ENCODE measurements around the gene SPHKAP.
"Not testable (repeated sequence)": the region's sequence is repeated elsewhere in the genome, so short reads cannot be mapped to it uniquely, and the experiment has no call there.

SPHKAP gene, protein sequence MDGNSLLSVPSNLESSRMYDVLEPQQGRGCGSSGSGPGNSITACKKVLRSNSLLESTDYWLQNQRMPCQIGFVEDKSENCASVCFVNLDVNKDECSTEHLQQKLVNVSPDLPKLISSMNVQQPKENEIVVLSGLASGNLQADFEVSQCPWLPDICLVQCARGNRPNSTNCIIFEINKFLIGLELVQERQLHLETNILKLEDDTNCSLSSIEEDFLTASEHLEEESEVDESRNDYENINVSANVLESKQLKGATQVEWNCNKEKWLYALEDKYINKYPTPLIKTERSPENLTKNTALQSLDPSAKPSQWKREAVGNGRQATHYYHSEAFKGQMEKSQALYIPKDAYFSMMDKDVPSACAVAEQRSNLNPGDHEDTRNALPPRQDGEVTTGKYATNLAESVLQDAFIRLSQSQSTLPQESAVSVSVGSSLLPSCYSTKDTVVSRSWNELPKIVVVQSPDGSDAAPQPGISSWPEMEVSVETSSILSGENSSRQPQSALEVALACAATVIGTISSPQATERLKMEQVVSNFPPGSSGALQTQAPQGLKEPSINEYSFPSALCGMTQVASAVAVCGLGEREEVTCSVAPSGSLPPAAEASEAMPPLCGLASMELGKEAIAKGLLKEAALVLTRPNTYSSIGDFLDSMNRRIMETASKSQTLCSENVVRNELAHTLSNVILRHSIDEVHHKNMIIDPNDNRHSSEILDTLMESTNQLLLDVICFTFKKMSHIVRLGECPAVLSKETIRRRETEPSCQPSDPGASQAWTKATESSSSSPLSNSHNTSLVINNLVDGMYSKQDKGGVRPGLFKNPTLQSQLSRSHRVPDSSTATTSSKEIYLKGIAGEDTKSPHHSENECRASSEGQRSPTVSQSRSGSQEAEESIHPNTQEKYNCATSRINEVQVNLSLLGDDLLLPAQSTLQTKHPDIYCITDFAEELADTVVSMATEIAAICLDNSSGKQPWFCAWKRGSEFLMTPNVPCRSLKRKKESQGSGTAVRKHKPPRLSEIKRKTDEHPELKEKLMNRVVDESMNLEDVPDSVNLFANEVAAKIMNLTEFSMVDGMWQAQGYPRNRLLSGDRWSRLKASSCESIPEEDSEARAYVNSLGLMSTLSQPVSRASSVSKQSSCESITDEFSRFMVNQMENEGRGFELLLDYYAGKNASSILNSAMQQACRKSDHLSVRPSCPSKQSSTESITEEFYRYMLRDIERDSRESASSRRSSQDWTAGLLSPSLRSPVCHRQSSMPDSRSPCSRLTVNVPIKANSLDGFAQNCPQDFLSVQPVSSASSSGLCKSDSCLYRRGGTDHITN (N-terminal part only)

GRCh38 chr2:228181098-228182019 lies at the start of gene SPHKAP:
SPHKAP (minus strand) TSS chr2:228181687; CDS start chr2:228181598, 89 bp downstream.
- DNase-seq: no peak

- no peak for DNase-seq
These were observed 46.0 kb upstream of the SPHKAP start for GRCh38 chr2:228227466-228227865.

- DNase-seq: no peak
These were observed 42.9 kb upstream of the SPHKAP start for GRCh38 chr2:228224410-228224809.

DNA sequence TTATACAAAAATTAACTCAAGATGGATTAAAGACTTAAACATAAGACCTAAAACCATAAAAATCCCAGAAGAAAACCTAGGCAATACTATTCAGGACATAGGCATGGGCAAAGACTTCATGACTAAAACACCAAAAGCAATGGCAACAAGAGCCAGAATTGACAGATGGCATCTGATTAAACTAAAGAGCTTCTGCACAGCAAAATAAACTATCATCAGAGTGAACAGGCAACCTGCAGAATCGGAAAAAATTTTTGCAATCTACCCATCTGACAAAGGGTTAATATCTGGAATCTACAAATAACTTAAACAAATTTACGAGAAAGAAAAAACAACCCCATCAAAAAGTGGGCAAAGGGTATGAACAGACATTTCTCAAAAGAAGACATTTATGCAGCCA lies 37.1 kb upstream of the SPHKAP start:
- not testable (repeated sequence) for DNase-seq

DNA sequence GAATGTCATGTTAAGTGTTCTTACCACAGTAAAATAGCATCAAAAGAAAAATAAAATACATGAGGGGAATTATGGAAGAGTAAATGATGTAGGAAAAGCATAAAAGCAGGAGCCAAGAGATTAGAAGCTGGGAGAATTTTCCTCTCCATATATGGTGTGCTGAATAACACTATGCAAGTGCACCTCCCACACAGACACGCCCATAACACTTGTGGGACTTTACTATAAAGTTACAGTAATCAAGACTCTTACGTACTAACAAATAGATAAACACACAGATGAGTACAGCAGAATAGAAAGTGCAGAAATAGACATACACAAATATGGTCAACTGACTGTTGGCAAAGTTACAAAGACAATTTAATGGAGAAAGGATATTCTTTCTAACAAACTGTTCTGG lies 16.0 kb upstream of the SPHKAP start:
- no peak for DNase-seq

- peak; percentile 27 for DNase-seq
These were observed 1.0 kb downstream of the SPHKAP start for GRCh38 chr2:228180181-228181097.

DNA sequence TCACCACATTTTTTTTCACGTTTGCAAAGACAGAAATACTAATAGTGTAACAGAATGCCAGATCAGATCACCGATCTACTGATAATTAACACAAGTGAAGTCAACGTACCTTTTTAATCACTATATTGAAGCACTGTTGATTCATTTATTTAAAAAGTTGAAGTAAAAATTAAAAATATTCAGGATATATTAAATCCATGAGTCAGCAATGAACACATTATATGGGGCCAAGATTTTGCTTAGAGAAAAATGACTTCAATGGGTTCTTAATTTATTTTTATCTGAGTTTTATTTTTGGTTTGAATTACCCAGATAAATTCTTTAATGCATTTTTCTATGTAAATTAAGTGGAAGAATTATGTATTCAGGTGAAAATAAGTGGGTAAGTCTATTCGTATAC lies 14.2 kb downstream of the SPHKAP start:
- no peak for DNase-seq

DNA sequence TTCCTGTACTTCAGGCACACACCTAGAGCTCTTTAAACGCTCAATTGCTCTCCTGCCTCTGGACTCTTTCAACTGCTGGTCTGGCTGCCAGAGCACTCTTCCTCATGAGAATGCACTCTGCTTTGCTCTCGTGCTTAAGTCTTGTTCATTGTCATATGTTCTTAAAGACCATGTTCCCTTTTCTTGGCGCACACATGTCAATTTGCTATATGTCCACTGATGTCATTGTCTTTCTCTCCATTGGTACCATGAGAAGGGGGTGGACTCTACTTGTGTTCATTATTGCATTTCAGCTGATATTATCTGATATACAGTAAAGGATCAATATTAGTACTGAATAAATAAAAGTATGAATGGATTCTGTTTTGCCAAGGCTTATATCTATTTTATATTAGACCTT lies 16.8 kb downstream of the SPHKAP start:
- DNase-seq: no peak

DNA sequence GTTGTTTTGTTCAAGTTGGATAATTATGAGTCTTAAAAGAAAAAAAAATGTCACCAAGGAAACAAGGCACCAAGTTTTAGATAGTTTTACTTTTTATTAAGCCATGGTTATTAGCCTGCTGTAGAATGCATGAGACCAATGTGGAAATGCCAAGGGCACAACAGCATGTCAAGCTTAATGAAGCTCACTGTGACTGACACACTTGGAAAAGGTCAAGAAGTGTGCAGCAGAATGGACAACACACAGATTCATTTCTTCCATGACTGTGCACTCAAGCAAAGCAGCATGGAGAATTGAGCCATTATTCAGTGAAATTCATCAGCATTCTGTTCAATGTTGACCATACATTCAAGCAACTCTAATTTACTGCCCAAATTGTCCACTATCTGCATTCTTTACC lies 23.6 kb downstream of the SPHKAP start:
- no peak for DNase-seq

DNA sequence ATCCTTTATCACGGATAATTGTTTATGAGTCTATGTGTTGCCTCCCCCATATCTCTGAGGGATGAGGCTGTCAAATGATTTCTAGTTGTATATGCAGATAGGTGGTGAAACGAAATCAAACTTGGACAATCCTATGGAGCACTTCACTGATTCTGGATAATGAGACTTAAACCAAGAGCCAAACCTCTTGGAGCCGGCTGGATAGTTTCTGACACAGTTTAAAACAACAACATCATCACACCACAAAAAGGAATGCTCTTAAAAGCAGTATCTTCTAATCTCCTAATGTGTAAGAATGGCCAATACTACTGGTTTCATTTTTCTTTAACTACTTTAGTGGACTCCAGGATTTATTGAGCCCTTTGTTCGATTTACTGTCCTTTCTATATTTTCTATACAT lies 36.5 kb downstream of the SPHKAP start:
- no peak for DNase-seq

DNA sequence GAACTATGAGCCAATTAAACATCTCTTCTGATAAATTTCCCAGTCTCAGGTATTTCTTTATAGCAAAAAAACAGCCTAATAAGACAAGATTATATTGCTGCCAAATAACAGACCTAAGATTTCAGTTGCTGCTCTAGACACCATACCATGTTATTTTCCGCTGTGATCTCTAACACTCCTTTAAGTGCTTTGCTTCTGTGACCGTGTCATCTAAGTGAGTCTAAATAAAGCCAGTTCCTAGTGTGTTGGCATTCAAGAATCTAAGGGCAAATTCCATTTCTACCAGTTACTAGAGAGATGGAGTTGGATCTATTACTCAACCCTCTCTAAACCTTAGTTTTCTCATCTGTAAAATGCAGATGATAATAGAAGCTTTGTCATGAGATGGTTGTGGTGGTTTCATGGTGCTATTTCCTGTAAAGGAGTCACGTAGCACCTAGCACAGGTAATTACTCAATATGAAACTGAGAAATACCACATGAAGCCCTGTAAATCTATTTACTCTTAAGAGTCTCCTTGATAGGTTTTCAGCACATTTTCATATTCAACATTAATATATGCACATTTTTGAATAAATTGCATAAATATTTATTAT lies 40.5 kb downstream of the SPHKAP start:
- no peak for DNase-seq

DNA sequence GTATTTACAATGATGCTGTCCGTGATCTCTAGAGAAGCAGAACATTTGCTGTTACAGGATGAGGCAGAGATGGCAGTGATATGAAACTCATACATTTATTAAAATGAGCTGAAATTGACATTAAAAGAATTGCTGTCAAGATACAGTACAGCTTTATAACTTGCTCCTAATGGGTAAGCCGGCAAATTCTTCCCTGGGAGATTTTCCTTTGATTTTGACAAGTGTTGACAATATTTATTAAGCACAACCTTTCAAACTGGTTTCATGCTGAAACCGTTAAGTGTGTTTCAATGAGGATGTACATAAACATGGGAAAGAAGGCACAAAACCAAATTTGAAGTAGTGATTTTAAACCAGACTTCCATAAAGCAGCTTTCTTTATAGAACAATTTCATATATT lies 45.5 kb downstream of the SPHKAP start:
- DNase-seq: no peak

DNA sequence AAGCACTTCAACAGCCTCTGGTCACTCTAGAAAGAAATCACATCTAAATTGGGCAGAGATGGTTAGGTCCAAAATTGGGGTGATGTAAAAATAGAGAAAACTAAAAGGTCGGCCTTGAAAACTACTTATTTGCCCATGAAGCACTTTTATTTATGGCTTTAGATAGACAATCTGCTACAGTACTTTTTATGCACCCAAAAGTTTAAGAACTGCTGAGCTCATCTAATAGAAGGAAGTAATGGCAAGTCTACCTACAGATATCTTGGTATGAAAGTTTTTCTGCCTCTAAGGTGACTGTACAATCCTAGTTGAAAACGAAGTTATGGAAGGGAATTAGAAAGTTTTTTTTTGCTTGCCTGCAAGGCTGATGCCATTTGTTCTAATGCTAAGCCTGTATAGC lies 46.2 kb downstream of the SPHKAP start:
- no peak for DNase-seq

- no peak for DNase-seq
These were observed 49.7 kb downstream of the SPHKAP start for GRCh38 chr2:228131833-228132232.

DNA sequence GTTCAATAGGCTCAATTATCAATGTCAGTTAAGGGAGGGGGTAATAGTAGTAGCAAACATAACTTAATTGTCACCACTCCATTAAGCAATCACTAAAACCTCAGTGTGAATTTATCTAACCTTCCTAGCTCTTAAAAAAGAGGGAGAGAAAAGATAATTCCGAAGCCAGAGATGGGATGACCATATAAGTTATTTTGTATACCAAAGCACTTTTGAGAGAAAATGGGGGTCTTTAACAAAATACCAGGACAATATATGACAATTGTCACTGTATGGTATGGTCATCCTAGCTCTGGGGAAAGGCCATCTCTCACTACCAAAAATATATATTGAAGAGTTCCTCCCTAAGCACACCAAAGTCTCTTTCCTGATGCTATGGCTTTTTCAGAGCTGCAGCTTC lies 55.1 kb downstream of the SPHKAP start:
- DNase-seq: no peak

DNA sequence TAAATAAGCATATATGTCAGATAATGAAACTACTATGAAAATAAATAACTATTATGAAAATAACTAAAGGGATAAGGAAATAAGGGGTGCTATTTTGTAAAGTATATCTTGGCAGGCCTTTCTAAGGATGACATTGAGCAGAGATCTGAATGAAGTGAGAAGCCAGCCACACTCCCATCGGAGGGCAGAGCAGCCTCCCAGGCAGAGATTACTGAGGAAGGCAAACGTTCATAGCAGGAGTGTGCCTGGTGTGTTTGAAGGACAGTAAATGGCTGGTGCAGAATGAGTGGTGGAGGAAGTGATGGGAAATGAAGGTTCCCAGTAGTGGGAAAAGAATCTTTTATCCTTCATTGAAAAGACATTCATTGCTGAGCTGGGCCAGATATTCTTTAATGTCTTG lies 62.5 kb downstream of the SPHKAP start:
- no peak for DNase-seq

DNA sequence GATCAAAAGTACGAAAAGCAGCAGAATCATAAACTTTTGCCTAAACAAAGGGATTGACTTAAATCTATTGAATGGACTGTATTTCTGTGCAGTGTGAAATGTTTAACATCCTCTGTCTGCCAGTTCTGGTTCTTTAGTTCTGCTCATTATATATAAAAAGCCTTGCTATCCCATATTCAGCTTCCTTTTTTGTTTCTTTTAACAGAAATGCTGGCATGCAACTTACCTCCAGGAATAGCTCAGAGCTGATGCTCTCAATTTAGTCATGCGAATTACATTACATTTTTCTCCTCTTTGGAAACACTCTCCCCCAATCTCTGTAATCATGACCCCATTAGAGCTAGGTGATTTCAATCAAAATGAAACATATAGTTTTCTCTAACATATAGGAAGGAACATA lies 73.6 kb downstream of the SPHKAP start:
- no peak for DNase-seq

DNA sequence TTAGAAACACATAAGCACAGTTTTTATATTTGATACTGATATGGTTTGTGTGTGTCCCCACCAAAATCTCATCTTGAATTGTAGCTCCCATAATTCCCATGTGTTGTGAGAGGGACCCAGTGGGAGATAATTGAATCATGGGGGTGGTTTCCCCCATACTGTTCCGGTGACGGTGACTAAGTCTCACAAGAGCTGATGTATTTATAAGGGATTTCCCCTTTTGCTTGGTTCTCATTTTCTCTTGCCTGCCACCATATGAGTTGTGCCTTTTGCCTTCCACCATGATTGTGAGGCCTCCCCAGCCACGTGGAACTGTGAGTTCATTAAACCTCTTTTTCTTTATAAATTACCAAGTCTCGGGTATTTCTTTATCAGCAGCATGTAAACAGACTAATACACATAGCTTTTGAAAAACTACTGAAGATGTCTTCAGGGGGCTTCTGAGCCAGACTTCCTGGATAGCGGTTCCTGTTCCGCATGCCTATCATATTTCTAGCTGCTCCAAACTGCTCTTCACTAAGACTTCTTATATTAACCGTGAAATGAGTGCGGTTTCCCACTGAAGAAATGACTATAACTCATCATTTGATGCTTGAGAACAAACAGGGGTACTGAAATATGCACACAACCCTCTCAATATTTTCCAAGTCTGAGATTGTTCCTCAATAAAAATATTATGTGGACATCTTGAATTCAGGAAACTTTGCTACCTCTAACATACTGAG lies 75.8 kb downstream of the SPHKAP start:
- no peak for DNase-seq

DNA sequence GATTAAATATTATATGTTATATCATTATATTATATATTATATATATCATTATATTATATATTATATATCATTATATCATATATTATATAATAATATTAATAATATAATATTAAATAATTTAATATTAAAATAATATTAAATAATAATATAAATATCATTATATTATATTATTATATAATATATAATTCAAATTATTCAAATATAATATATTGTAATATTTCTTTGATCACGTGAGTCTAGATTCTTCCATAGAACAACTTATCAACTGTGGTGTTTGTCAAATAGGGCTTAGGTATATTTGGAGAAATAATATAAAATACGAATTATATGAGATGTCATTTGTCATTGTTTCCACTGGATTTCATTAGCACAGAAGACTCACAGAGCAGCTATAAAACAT lies 77.3 kb downstream of the SPHKAP start:
- DNase-seq: no peak

DNA sequence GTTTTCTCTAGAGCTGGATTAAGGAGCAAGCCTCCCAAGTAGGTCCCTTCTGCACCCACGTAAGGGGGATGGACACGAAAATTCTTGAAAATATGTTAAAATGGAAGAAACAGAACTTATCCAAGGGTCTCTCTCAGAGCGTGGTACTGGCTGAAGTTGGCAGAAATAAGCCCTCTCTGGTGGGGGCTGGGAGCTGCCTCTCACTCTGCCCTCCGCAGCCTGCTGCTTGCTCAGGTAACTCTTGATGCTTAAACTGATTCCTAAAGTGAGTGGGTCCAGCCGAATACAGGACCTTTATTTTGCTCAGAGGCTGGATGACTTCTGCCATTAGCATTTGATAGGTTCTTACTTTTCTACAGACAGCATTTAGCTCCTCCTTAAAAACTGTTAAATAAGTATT lies 78.1 kb downstream of the SPHKAP start:
- DNase-seq: no peak
